ENCODE measurements around the gene KLHL36. TPM values are rescaled to one million over a fixed set of nuclear protein-coding genes. Genes with fewer than 3 reads are reported as not detected.

The KLHL36 gene
- total and polyA plus RNA-seq, 2 donors from 2014 or later: 13.7 to 76.6 TPM

- H3K27me3 ChIP-seq (ENCODE audit: control insufficient read depth, insufficient read depth, low read length): no peaks in the 10 kb centered on the region
- no peak overlapping the region for H3K4me3 ChIP-seq (ENCODE audit: low read length in 3 of 3)
- no peaks in the 10 kb centered on the region for H3K36me3 ChIP-seq (ENCODE audit: control insufficient read depth in 2 of 3, insufficient read depth in 3 of 3, low read length in 3 of 3)
- no peak for FAIRE-seq
- H3K27ac ChIP-seq (ENCODE audit: low read depth in 2 of 2, low read length in 2 of 2): no peak overlapping the region
- peaks cover 0 to 9% (median 0%) of the 10 kb centered on the region in 3 donors for H3K4me1 ChIP-seq (ENCODE audit: control insufficient read depth in 2 of 3, insufficient read depth in 2 of 3, low read depth in 1 of 3, low read length in 3 of 3)
- DNase-seq: no peak
- H3K9ac ChIP-seq (ENCODE audit: low read length in 3 of 3): no peak overlapping the region
- TF ChIP-seq CTCF (IDR thresholded peaks at IDR 0.05; ENCODE audit: borderline replicate concordance, extremely low read depth, insufficient read depth): no peak
- intact Hi-C loops (cut with DNase I): no loop called here
- H3K9me3 ChIP-seq (ENCODE audit: control insufficient read depth in 2 of 3, insufficient read depth in 1 of 3, low read length in 3 of 3): no peaks in the 10 kb centered on the region
These were observed 58.5 kb downstream of the KLHL36 start for GRCh38 chr16:84706856-84707255.

- H3K4me1 ChIP-seq (ENCODE audit: control insufficient read depth in 2 of 3, insufficient read depth in 2 of 3, low read depth in 1 of 3, low read length in 3 of 3): peaks cover 0 to 14% (median 5%) of the 10 kb centered on the region in 3 donors
- no peaks in the 10 kb centered on the region for H3K27me3 ChIP-seq (ENCODE audit: control insufficient read depth, insufficient read depth, low read length)
- no peaks in the 10 kb centered on the region for H3K9me3 ChIP-seq (ENCODE audit: control insufficient read depth in 2 of 3, insufficient read depth in 1 of 3, low read length in 3 of 3)
- DNase-seq (no peak), FAIRE-seq (no peak)
- intact Hi-C loops (cut with DNase I): no loop called here
- H3K36me3 ChIP-seq (ENCODE audit: control insufficient read depth in 2 of 3, insufficient read depth in 3 of 3, low read length in 3 of 3): no peaks in the 10 kb centered on the region
- no peak for TF ChIP-seq CTCF (IDR thresholded peaks at IDR 0.05; ENCODE audit: borderline replicate concordance, extremely low read depth, insufficient read depth)
- no peak overlapping the region for H3K9ac ChIP-seq (ENCODE audit: low read length in 3 of 3)
- H3K4me3 ChIP-seq (ENCODE audit: low read length in 3 of 3): no peak overlapping the region
- no peak overlapping the region for H3K27ac ChIP-seq (ENCODE audit: low read depth in 2 of 2, low read length in 2 of 2)
These were observed 61.3 kb downstream of the KLHL36 start for GRCh38 chr16:84709609-84710008.

- Histone ChIP-seq H3K36me3 (ENCODE audit: control insufficient read depth in 2 of 3, insufficient read depth in 3 of 3, low read length in 3 of 3) (no peaks in the 10 kb centered on the region), H3K27ac (ENCODE audit: low read depth in 2 of 2, low read length in 2 of 2) (no peak overlapping the region), H3K4me1 (ENCODE audit: control insufficient read depth in 2 of 3, insufficient read depth in 2 of 3, low read depth in 1 of 3, low read length in 3 of 3) (peaks cover 0 to 12% (median 5%) of the 10 kb centered on the region in 3 donors), H3K4me3 (ENCODE audit: low read length in 3 of 3) (no peak overlapping the region), H3K27me3 (ENCODE audit: control insufficient read depth, insufficient read depth, low read length) (no peaks in the 10 kb centered on the region), H3K9ac (ENCODE audit: low read length in 3 of 3) (no peak overlapping the region), H3K9me3 (ENCODE audit: control insufficient read depth in 2 of 3, insufficient read depth in 1 of 3, low read length in 3 of 3) (no peaks in the 10 kb centered on the region)
- no peak for DNase-seq
- intact Hi-C loops (cut with DNase I): no loop called here
- FAIRE-seq: no peak
- no peak for TF ChIP-seq CTCF (IDR thresholded peaks at IDR 0.05; ENCODE audit: borderline replicate concordance, extremely low read depth, insufficient read depth)
These were observed 62.4 kb downstream of the KLHL36 start for GRCh38 chr16:84710686-84711085.

Other genes starting within 250 kb of the KLHL36 start
- 30.6 TPM for gene MEAK7, start 143.9 kb upstream of the KLHL36 start, total RNA-seq
- gene MEAK7, start 143.9 kb upstream of the KLHL36 start, polyA plus RNA-seq (ENCODE audit: insufficient read depth, low read depth, low replicate concordance): 6.3 TPM
- 122 TPM for gene COTL1, start 30.4 kb upstream of the KLHL36 start, total RNA-seq
- 136 TPM for gene COTL1, start 30.4 kb upstream of the KLHL36 start, polyA plus RNA-seq (ENCODE audit: insufficient read depth, low read depth, low replicate concordance)
- gene USP10, start 51.5 kb downstream of the KLHL36 start, total RNA-seq: 79.5 TPM
- gene USP10, start 51.5 kb downstream of the KLHL36 start, polyA plus RNA-seq (ENCODE audit: insufficient read depth, low read depth, low replicate concordance): 36.8 TPM
- gene CRISPLD2, start 171.5 kb downstream of the KLHL36 start, total RNA-seq: 108 TPM
- 4.8 TPM for gene CRISPLD2, start 171.5 kb downstream of the KLHL36 start, polyA plus RNA-seq (ENCODE audit: insufficient read depth, low read depth, low replicate concordance)

Measured in kidney (tissue), 14 donors.